Measurements from ENCODE around the gene SLC25A21. TPM values are rescaled to one million over a fixed set of nuclear protein-coding genes. Genes with fewer than 3 reads are reported as not detected.

The SLC25A21 gene
- total and polyA plus RNA-seq, 10 of the 15 experiments (the other 5 are each of a cell fraction or from before 2014, with no cell fraction given), result 0.06 to 0.72 (median 0.17) TPM; not detected in 3

GRCh38 chr14:37195327-37195726 lies 22.9 kb upstream of the SLC25A21 start:
- no peak for FAIRE-seq
- ATAC-seq, result no peak
- 0% methylated on average over 1 of the region's 1 CpG for WGBS (ENCODE audit: insufficient coverage, insufficient replicate concordance, low lambda C conversion rate, missing lambda C conversion rate)
- DNase-seq (ENCODE audit: low read depth, low spot score), result no peak
- ChIA-PET POLR2A (no interaction called here), CTCF (no interaction called here), SMC1A (ENCODE audit: uncharacterized antibody, unreplicated experiment) (no interaction called here), RAD21 (ENCODE audit: unreplicated experiment) (no interaction called here)
- Histone ChIP-seq H3K9ac (ENCODE audit: control insufficient read depth, insufficient read depth, low read length) (no peak overlapping the region), H3K27ac (ENCODE audit: control insufficient read depth, insufficient read depth) (no peak overlapping the region), H3K9me3 (replicated peaks; ENCODE audit: control insufficient read depth, insufficient read depth, low read length) (no peaks in the 10 kb centered on the region; the same call in 2 of the 3 replicates), H3K27me3 (replicated peaks in 1 of 2; ENCODE audit: control insufficient read depth in 2 of 2, insufficient read depth in 2 of 2, low read length in 1 of 2) (no peaks in the 10 kb centered on the region), H3K4me1 (ENCODE audit: control insufficient read depth, insufficient read depth, low read length) (no peaks in the 10 kb centered on the region), H3K4me2 (ENCODE audit: control insufficient read depth, insufficient read depth) (no peak overlapping the region), H3K36me3 (ENCODE audit: control insufficient read depth in 2 of 2, insufficient read depth in 2 of 2, low read length in 1 of 2) (no peaks in the 10 kb centered on the region), H4K20me1 (ENCODE audit: control insufficient read depth, insufficient read depth) (no peaks in the 10 kb centered on the region), H2AFZ (ENCODE audit: control insufficient read depth, low read depth, low read length) (no peak overlapping the region), H3K4me3 (no peak overlapping the region), H3K79me2 (ENCODE audit: control insufficient read depth, insufficient read depth, low read length) (no peaks in the 10 kb centered on the region)
- BruUV-seq (replicated peaks), result no TSS peak
- in situ Hi-C loops (cut with MboI), result no loop called here
- intact Hi-C loops (cut with micrococcal nuclease; ENCODE audit: unreplicated experiment), result no loop called here
- TF ChIP-seq, protein P1, sequence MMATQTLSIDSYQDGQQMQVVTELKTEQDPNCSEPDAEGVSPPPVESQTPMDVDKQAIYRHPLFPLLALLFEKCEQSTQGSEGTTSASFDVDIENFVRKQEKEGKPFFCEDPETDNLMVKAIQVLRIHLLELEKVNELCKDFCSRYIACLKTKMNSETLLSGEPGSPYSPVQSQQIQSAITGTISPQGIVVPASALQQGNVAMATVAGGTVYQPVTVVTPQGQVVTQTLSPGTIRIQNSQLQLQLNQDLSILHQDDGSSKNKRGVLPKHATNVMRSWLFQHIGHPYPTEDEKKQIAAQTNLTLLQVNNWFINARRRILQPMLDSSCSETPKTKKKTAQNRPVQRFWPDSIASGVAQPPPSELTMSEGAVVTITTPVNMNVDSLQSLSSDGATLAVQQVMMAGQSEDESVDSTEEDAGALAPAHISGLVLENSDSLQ (IDR thresholded peaks at IDR 0.05), result no peak
- TF ChIP-seq, protein P2, sequence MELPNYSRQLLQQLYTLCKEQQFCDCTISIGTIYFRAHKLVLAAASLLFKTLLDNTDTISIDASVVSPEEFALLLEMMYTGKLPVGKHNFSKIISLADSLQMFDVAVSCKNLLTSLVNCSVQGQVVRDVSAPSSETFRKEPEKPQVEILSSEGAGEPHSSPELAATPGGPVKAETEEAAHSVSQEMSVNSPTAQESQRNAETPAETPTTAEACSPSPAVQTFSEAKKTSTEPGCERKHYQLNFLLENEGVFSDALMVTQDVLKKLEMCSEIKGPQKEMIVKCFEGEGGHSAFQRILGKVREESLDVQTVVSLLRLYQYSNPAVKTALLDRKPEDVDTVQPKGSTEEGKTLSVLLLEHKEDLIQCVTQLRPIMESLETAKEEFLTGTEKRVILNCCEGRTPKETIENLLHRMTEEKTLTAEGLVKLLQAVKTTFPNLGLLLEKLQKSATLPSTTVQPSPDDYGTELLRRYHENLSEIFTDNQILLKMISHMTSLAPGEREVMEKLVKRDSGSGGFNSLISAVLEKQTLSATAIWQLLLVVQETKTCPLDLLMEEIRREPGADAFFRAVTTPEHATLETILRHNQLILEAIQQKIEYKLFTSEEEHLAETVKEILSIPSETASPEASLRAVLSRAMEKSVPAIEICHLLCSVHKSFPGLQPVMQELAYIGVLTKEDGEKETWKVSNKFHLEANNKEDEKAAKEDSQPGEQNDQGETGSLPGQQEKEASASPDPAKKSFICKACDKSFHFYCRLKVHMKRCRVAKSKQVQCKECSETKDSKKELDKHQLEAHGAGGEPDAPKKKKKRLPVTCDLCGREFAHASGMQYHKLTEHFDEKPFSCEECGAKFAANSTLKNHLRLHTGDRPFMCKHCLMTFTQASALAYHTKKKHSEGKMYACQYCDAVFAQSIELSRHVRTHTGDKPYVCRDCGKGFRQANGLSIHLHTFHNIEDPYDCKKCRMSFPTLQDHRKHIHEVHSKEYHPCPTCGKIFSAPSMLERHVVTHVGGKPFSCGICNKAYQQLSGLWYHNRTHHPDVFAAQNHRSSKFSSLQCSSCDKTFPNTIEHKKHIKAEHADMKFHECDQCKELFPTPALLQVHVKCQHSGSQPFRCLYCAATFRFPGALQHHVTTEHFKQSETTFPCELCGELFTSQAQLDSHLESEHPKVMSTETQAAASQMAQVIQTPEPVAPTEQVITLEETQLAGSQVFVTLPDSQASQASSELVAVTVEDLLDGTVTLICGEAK (IDR thresholded peaks at IDR 0.05; ENCODE audit: borderline replicate concordance), result no peak
- TF ChIP-seq SMAD1 (IDR thresholded peaks at IDR 0.05; ENCODE audit: low read depth, partially characterized antibody) (no peak), EGR1 (IDR thresholded peaks at IDR 0.05; ENCODE audit: borderline replicate concordance in 1 of 2, low read depth in 2 of 2, low read length in 2 of 2) (no peak), POU2F2 (IDR thresholded peaks at IDR 0.05; ENCODE audit: borderline replicate concordance, low read depth, low read length) (no peak), RELA (IDR thresholded peaks at IDR 0.05; ENCODE audit: borderline replicate concordance, partially characterized antibody) (no peak)
- TF ChIP-seq, protein P3, sequence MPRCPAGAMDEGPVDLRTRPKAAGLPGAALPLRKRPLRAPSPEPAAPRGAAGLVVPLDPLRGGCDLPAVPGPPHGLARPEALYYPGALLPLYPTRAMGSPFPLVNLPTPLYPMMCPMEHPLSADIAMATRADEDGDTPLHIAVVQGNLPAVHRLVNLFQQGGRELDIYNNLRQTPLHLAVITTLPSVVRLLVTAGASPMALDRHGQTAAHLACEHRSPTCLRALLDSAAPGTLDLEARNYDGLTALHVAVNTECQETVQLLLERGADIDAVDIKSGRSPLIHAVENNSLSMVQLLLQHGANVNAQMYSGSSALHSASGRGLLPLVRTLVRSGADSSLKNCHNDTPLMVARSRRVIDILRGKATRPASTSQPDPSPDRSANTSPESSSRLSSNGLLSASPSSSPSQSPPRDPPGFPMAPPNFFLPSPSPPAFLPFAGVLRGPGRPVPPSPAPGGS (IDR thresholded peaks at IDR 0.05; ENCODE audit: borderline replicate concordance, insufficient read depth, low read depth, low read length, poor library complexity, severe bottlenecking), result no peak
- TF ChIP-seq, protein P4, sequence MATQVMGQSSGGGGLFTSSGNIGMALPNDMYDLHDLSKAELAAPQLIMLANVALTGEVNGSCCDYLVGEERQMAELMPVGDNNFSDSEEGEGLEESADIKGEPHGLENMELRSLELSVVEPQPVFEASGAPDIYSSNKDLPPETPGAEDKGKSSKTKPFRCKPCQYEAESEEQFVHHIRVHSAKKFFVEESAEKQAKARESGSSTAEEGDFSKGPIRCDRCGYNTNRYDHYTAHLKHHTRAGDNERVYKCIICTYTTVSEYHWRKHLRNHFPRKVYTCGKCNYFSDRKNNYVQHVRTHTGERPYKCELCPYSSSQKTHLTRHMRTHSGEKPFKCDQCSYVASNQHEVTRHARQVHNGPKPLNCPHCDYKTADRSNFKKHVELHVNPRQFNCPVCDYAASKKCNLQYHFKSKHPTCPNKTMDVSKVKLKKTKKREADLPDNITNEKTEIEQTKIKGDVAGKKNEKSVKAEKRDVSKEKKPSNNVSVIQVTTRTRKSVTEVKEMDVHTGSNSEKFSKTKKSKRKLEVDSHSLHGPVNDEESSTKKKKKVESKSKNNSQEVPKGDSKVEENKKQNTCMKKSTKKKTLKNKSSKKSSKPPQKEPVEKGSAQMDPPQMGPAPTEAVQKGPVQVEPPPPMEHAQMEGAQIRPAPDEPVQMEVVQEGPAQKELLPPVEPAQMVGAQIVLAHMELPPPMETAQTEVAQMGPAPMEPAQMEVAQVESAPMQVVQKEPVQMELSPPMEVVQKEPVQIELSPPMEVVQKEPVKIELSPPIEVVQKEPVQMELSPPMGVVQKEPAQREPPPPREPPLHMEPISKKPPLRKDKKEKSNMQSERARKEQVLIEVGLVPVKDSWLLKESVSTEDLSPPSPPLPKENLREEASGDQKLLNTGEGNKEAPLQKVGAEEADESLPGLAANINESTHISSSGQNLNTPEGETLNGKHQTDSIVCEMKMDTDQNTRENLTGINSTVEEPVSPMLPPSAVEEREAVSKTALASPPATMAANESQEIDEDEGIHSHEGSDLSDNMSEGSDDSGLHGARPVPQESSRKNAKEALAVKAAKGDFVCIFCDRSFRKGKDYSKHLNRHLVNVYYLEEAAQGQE (IDR thresholded peaks at IDR 0.05; ENCODE audit: low read depth, low read length), result no peak
- TF ChIP-seq, protein P5, sequence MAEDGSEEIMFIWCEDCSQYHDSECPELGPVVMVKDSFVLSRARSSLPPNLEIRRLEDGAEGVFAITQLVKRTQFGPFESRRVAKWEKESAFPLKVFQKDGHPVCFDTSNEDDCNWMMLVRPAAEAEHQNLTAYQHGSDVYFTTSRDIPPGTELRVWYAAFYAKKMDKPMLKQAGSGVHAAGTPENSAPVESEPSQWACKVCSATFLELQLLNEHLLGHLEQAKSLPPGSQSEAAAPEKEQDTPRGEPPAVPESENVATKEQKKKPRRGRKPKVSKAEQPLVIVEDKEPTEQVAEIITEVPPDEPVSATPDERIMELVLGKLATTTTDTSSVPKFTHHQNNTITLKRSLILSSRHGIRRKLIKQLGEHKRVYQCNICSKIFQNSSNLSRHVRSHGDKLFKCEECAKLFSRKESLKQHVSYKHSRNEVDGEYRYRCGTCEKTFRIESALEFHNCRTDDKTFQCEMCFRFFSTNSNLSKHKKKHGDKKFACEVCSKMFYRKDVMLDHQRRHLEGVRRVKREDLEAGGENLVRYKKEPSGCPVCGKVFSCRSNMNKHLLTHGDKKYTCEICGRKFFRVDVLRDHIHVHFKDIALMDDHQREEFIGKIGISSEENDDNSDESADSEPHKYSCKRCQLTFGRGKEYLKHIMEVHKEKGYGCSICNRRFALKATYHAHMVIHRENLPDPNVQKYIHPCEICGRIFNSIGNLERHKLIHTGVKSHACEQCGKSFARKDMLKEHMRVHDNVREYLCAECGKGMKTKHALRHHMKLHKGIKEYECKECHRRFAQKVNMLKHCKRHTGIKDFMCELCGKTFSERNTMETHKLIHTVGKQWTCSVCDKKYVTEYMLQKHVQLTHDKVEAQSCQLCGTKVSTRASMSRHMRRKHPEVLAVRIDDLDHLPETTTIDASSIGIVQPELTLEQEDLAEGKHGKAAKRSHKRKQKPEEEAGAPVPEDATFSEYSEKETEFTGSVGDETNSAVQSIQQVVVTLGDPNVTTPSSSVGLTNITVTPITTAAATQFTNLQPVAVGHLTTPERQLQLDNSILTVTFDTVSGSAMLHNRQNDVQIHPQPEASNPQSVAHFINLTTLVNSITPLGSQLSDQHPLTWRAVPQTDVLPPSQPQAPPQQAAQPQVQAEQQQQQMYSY (CRISPR knock-in tag; IDR thresholded peaks at IDR 0.05), result no peak

Data from GM12878 (cell line).